Effector memory CD4-positive, alpha-beta T cell (primary cell): ENCODE measurements around the gene NXN.
A peak's percentile ranks its signal among the peaks of the same experiment; 100 is the strongest.
"Not testable (repeated sequence)": the region's sequence is repeated elsewhere in the genome, so short reads cannot be mapped to it uniquely, and the experiment has no call there.

ENCODE experiments used
- DNase-seq, 3 donors: peaks; one replicate each; pipeline ENCODE4 v3.0.0-alpha.2; 2020
- H3K27ac ChIP-seq: 2 replicates; pipeline ENCODE4 v1.7.0; 2013; ENCODE audit warnings: mild to moderate bottlenecking, low read length, moderate library complexity; ENCODE audit not compliant: insufficient read depth, poor library complexity, severe bottlenecking
- H3K27me3 ChIP-seq: replicated peaks from 2 replicates; pipeline ENCODE4 v1.7.0; 2013; ENCODE audit warnings: mild to moderate bottlenecking, low read length; ENCODE audit not compliant: insufficient read depth, control insufficient read depth, poor library complexity, severe bottlenecking
- H3K36me3 ChIP-seq: 2 replicates; pipeline ENCODE4 v1.7.0; 2013; ENCODE audit warnings: mild to moderate bottlenecking, low read length, moderate library complexity; ENCODE audit not compliant: control insufficient read depth, insufficient read depth
- H3K4me1 ChIP-seq: 2 replicates; pipeline ENCODE4 v1.7.0; 2013; ENCODE audit warnings: low read length, mild to moderate bottlenecking; ENCODE audit not compliant: control insufficient read depth, insufficient read depth, poor library complexity, severe bottlenecking
- H3K4me3 ChIP-seq: 2 replicates; pipeline ENCODE4 v1.7.0; 2013; ENCODE audit warnings: low read length, low read depth, mild to moderate bottlenecking; ENCODE audit not compliant: insufficient read depth, poor library complexity, severe bottlenecking
- H3K9me3 ChIP-seq: 2 replicates; pipeline ENCODE4 v1.7.0; 2013; ENCODE audit warnings: mild to moderate bottlenecking, low read length, moderate library complexity; ENCODE audit not compliant: control insufficient read depth

The NXN gene

DNA sequence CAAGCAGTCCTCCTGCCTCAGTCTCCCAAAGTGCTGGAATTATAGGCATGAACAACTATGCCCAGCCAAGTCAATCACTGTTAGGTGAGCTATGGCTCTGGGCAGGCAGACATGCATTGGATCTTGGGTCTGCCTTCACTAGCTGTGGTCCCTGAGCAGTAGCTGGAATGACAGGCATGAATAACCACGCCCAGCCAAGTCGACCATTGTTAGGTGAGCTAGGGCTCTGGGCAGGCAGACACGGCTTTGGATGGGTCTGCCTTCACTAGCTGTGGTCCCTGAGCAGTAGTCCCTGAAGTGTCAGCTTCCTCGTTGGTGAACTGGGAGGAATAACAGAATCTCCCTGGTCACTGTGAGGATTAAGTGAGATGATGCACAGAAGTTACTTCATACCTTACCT lies 191.0 kb downstream of the NXN start:
- peaks cover 54% of the 10 kb centered on the region for H3K36me3 ChIP-seq
- DNase-seq: no peak
- no peaks in the 10 kb centered on the region for H3K4me1 ChIP-seq
- H3K9me3 ChIP-seq: no peaks in the 10 kb centered on the region
- H3K27ac ChIP-seq: no peak overlapping the region
- no peaks in the 10 kb centered on the region for H3K27me3 ChIP-seq
- H3K4me3 ChIP-seq: no peak overlapping the region

DNA sequence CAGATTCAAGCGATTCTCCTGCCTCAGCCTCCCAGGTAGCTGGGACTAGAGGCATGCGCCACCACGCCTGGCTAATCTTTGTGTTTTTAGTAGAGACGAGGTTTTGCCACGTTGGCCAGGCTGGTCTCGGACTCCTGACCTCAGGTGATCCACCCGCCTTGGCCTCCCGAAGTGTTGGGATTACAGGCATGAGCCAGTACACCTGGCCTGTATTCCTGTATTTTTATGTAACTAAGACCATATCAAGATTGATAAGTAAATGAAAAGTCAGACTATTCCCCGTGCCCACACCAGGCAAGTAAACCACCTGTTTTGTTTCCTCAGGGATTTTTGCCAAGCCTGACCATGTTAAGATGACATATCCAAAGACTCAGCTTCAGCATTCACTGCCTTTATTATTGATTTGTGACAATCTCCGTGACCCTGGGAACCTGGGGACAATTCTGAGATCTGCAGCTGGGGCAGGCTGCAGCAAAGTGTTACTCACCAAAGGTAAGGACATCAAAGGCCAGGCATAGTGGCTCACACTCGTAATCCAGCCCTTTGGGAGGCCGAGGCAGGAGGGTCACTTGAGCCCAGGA lies 191.8 kb downstream of the NXN start:
- H3K4me1 ChIP-seq: no peaks in the 10 kb centered on the region
- no peak overlapping the region for H3K4me3 ChIP-seq
- no peak overlapping the region for H3K27ac ChIP-seq
- no peak for DNase-seq
- no peaks in the 10 kb centered on the region for H3K9me3 ChIP-seq
- H3K27me3 ChIP-seq: no peaks in the 10 kb centered on the region
- H3K36me3 ChIP-seq: peaks cover 54% of the 10 kb centered on the region

DNA sequence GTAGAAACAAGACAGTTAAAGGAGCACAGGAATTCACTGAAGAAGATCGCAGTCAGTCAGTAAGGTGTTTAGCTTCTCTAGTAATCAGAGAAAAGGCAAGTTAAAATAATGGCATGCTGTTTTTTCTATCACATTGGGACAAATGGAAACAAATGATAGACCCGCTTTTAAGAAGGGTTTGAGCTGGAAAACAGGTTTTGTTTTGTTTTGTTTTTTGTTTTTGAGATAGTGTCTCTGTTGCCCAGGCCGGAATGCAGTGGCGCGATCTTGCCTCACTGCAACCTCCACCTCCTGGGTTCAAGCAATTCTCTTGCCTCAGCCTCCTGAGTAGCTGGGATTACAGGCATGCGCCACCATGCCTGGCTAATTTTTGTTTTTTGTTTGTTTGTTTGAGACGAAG lies 193.7 kb downstream of the NXN start:
- H3K27me3 ChIP-seq, DNase-seq, H3K4me3 ChIP-seq, H3K27ac ChIP-seq, H3K9me3 ChIP-seq, H3K4me1 ChIP-seq: not testable (repeated sequence)
- H3K36me3 ChIP-seq: peaks cover 36% of the 10 kb centered on the region

DNA sequence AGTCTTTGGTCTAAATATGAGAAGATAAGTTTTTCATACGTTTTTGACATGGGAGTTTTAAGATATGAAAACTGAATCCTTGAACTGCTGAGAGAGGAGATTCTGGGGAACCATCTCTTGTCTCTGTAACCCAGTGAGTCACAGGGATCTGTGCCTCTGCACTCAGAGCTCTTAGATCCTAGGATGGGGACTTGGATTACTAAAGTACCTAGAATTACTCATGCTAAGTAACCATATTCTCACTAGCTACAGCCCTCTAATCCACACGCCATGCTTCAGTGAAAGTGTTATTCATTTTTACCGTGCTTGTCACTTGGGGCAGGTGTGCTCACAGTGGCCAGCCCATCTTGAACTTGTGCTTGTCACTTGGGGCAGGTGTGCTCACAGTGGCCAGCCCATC lies 195.4 kb downstream of the NXN start:
- H3K9me3 ChIP-seq: no peaks in the 10 kb centered on the region
- H3K4me3 ChIP-seq: no peak overlapping the region
- no peak for DNase-seq
- H3K36me3 ChIP-seq: peaks cover 22% of the 10 kb centered on the region
- no peaks in the 10 kb centered on the region for H3K27me3 ChIP-seq
- no peak overlapping the region for H3K27ac ChIP-seq
- peaks cover 6% of the 10 kb centered on the region for H3K4me1 ChIP-seq

DNA sequence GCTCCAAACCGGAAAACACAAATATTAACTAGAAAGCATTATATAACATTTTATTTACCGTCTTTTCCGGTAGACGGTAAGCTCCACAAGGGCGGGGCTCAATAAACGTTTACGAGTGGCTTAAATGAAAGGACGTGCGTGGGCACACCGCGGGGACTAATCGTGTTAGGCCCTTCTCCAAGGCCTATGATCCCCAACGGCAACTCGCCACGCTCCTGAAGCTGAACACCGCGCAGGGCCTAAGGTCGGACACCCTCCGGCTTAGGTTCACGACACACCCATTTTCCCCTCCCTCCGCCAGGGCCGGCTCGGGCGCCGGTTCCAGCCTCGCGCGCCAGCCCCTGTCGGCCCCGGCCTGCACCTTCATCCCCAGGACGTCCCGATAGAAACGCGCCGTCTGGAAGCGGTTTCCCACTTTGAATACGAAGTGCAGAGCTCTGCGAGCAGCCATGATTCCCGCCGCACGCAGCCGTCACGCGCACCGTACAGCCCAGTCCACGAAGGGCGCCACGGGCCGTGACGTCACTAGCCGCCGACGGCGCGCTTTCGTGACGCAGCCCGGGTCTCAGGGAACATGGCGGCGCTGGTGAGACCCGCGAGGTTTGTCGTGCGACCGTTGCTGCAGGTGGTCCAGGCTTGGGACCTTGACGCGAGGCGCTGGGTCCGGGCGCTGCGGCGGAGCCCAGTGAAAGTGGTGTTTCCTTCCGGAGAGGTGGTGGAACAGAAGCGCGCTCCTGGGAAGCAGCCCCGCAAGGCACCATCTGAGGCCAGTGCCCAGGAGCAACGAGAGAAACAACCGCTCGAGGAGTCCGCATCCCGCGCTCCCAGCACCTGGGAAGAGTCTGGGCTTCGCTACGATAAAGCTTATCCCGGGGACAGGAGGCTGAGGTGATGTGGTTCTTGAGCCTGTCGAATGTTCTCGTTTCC lies 197.5 kb downstream of the NXN start, which contains the start of the genes GLOD4 and MRM3:
Gene GLOD4 (minus strand): TSS at position 476 of the 927 bp plus-strand sequence. CDS start 25 bp downstream, at position 451.
Gene MRM3 (plus strand): TSS at position 549 of the 927 bp plus-strand sequence. CDS start 26 bp downstream, at position 575.
- peaks cover 6% of the 10 kb centered on the region for H3K4me1 ChIP-seq
- peaks cover 23% of the 10 kb centered on the region for H3K36me3 ChIP-seq
- peak; percentile 87 to 91 (median 91) for DNase-seq
- H3K4me3 ChIP-seq: peak within 1 kb of the TSS; percentile 93
- H3K9me3 ChIP-seq: no peaks in the 10 kb centered on the region
- H3K27ac ChIP-seq: peak within 1 kb of the TSS; percentile 88
- no peaks in the 10 kb centered on the region for H3K27me3 ChIP-seq

DNA sequence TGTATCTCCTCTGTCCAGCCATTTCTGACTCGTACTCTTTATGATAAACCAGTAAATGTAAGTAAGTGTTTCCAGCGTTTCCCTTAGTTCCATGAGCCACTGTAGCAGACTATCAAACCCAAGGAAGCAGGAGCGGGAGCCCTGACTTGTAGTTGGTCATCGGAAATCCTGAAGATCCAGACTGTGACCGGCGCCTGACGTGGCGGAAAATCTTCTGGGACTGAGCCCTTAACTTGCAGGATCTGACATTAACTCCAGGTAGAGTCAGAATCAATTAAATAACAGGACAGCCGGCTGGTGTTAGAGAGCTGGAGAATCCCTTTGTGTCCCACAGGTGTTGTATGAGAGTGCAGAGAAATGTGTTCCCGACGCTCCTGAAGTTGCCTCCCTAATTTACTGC lies 201.5 kb downstream of the NXN start:
- DNase-seq: no peak
- Histone ChIP-seq H3K4me1 (peaks cover 6% of the 10 kb centered on the region), H3K9me3 (no peaks in the 10 kb centered on the region), H3K27ac (no peak overlapping the region), H3K27me3 (no peaks in the 10 kb centered on the region), H3K36me3 (peaks cover 52% of the 10 kb centered on the region), H3K4me3 (no peak overlapping the region)

DNA sequence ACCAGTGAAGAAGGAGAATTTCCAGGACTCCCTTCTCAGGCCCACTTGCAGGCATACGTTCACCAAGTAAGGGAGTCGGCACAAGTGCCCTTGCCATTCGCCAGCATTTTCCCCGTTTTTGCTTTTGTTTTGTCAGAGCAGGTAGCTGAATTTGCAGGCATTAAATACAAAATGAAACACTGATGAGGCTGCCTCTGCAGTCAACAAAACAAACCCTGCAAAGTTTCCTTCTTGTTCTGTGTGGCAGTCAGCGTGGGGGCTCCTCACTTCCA lies 205.3 kb downstream of the NXN start:
- peaks cover 76% of the 10 kb centered on the region for H3K36me3 ChIP-seq
- no peaks in the 10 kb centered on the region for H3K4me1 ChIP-seq
- H3K27me3 ChIP-seq: no peaks in the 10 kb centered on the region
- no peaks in the 10 kb centered on the region for H3K9me3 ChIP-seq
- no peak for DNase-seq
- no peak overlapping the region for H3K27ac ChIP-seq
- no peak overlapping the region for H3K4me3 ChIP-seq

DNA sequence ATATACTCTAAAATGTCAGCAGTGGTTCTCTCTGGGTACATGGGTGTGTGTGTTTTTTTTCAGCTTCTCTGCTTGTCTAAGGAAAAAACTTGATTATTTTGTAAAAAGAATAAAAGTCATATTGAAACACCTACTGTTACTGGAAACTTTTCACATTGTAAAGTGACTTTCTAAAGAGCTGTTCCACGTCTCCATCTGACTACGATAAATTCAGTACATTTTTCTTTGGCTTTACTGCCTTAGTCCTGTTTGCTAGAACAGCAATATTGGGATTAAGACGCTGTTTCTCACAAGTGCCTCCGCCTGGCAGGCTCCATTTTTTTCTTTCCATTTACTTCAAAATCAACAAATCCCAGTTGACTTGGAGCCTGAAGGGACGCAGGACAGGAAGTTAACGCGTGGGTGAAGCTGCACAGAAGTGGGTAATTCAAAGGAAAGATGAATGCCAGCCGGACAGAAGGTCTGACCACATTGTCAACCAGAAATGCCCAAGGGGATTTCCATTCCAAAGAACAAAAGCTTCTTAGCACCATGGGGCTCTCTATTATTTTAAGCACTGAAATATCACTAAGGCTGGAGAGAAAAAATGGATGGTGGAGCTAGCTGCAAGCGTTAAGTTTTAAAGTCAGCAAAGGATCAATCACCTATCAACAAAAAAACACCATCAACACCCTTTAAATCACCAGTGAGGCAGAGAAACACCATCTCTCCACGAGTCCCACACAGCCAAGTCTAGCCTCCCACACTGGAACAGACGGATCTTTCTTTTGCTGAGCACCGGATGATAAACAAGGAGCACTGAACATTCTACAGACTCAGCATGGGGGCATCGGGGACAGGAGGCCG lies 205.9 kb downstream of the NXN start:
- Histone ChIP-seq H3K27me3 (no peaks in the 10 kb centered on the region), H3K27ac (no peak overlapping the region), H3K9me3 (no peaks in the 10 kb centered on the region), H3K36me3 (peaks cover 81% of the 10 kb centered on the region), H3K4me1 (no peaks in the 10 kb centered on the region), H3K4me3 (no peak overlapping the region)
- DNase-seq: no peak

DNA sequence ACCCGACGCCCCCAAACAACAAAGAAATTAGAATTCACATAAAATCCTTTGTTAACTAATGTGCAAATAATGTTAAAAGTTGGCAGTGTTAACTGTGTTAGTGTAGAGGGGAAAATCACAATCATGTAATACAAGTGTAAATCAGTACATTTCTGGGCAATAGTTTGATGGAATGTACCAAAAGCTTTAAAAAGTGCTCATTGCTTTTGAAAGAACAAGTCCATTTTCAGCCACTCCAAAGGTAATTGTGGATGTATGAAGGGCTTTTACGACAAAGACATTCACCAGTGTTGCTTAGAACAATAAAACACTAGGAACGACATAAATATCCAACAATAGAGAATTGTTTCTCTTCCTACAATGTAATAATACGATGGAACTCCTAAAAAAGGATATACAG lies 206.6 kb downstream of the NXN start:
- Histone ChIP-seq H3K4me1 (no peaks in the 10 kb centered on the region), H3K36me3 (peaks cover 76% of the 10 kb centered on the region), H3K27me3 (no peaks in the 10 kb centered on the region), H3K4me3 (no peak overlapping the region), H3K9me3 (no peaks in the 10 kb centered on the region), H3K27ac (no peak overlapping the region)
- no peak for DNase-seq
